Body of pancreas (tissue), 4 donors: ENCODE data around the gene LAMA2. TPM values are rescaled to one million over a fixed set of nuclear protein-coding genes. Genes with fewer than 3 reads are reported as not detected.

ENCODE experiments used
- ATAC-seq: fragments of 150-250 bp; one replicate; pipeline ENCODE4 v1.9.1; 2016
- DNase-seq, 4 donors: peaks; one replicate each; pipeline ENCODE4 v3.0.0-alpha.2; 2019
- H3K27ac ChIP-seq, 4 donors: fragments of 200-600 bp; sonication (generic); 1 replicate in 3 of 4; 2 replicates in 1 of 4; pipeline versions ENCODE4 v1.5.1 to v1.6.1; 2016 to 2019; ENCODE audit warnings: mild to moderate bottlenecking in 1 of 4, mixed read lengths in 1 of 4, moderate library complexity in 1 of 4
- H3K27me3 ChIP-seq, 2 donors: fragments of 200-600 bp; sonication (generic); one replicate each; pipeline ENCODE4 v1.6.0; 2016; ENCODE audit warnings: mild to moderate bottlenecking in 1 of 2
- H3K36me3 ChIP-seq, 2 donors: fragments of 200-600 bp; sonication (generic); replicated peaks in 1 of 2; 2 replicates each; pipeline ENCODE4 v1.5.1; 2016; ENCODE audit warnings: low read depth in 2 of 2; ENCODE audit not compliant: insufficient read depth in 1 of 2
- H3K4me1 ChIP-seq: fragments of 200-600 bp; sonication (generic); one replicate; pipeline ENCODE4 v1.6.0; 2016
- H3K4me3 ChIP-seq, 2 donors: fragments of 200-600 bp; sonication (generic); 1 replicate in 1 of 2; 2 replicates in 1 of 2; pipeline ENCODE4 v1.5.1; 2016 to 2019
- H3K9me3 ChIP-seq, 3 donors: fragments of 200-600 bp; sonication (generic); 1 replicate in 2 of 3; 2 replicates in 1 of 3; pipeline ENCODE4 v1.5.1; 2016
- CTCF ChIP-seq, 7 experiments: fragments of 450-650 bp in 4 of 7; fragments of 200-600 bp in 3 of 7; sonication (generic) in 3 of 7; IDR thresholded peaks; one replicate each; pipeline ENCODE4 v1.5.1; 2016 to 2019; ENCODE audit warnings: antibody characterized with exemption in 7 of 7
- POLR2A ChIP-seq, 3 donors: fragments of 450-650 bp; IDR thresholded peaks; one replicate each; pipeline ENCODE4 v1.6.1; 2016; ENCODE audit warnings: antibody characterized with exemption in 3 of 3, mild to moderate bottlenecking in 2 of 3
- WGBS, 2 donors: methylation state at CpG; one replicate each; pipeline ENCODE4 v1.1.5; 2017; 5-methylcytosine and 5-hydroxymethylcytosine counted together
- intact Hi-C: fragments of 100-400 bp; cut with DNase I; formaldehyde crosslinking; loops from one replicate; pipeline ENCODE4 v1.15.1; 2023
- total RNA-seq, 2 donors: library from RNA; depleted of rRNA; stranded (reverse); fragments of >200 nt; gene quantifications; one replicate each; pipeline ENCODE4 v1.1.0, GENCODE V29; 2016

Gene LAMA2
- total RNA-seq, 2 donors from 2014 or later: 43.3 to 54.7 TPM

GRCh38 chr6:129517288-129517687, 634.4 kb downstream of the LAMA2 start:
- no peaks in the 10 kb centered on the region for H3K36me3 ChIP-seq
- H3K27me3 ChIP-seq: no peaks in the 10 kb centered on the region
- DNase-seq (no peak), ATAC-seq (no peak)
- no peak overlapping the region for H3K4me3 ChIP-seq
- TF ChIP-seq POLR2A (IDR thresholded peaks at IDR 0.05): no peak
- TF ChIP-seq CTCF (IDR thresholded peaks at IDR 0.05): no peak
- no peak overlapping the region for H3K27ac ChIP-seq
- 44 to 56% methylated on average over 2 of the region's 2 CpGs for WGBS, 2 donors
- H3K4me1 ChIP-seq: no peaks in the 10 kb centered on the region
- no peaks in the 10 kb centered on the region for H3K9me3 ChIP-seq
- intact Hi-C loops: no loop called here

- TF ChIP-seq CTCF (IDR thresholded peaks at IDR 0.05): no peak
- TF ChIP-seq POLR2A (IDR thresholded peaks at IDR 0.05): no peak
- 94 to 97% methylated on average over 2 of the region's 2 CpGs for WGBS, 2 donors
- Histone ChIP-seq H3K36me3 (no peaks in the 10 kb centered on the region), H3K4me3 (no peak overlapping the region), H3K4me1 (no peaks in the 10 kb centered on the region), H3K9me3 (no peaks in the 10 kb centered on the region), H3K27ac (no peak overlapping the region), H3K27me3 (no peaks in the 10 kb centered on the region)
- intact Hi-C loops: no loop called here
- DNase-seq (no peak), ATAC-seq (no peak)
Observed at GRCh38 chr6:129519750-129520149, 636.8 kb downstream of the LAMA2 start.

DNA sequence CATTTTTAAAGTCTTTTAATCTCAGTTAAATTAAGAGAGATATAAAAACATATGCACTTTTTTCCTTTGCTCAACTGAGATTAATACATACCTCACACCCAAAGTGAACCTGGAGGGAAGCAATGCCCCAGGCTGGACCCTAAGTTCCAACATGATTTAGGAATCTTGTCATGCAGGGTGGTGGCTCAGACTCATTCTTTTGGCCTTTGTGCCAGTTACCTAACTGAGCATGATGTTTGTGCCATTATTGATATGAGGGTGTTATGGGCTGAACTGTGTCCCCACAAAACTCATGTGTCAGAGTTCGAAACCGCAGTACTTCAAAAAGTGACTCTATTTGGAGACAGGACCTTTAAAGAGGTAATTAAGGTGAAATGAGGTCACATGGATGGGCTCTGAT, 639.0 kb downstream of the LAMA2 start:
- TF ChIP-seq POLR2A (IDR thresholded peaks at IDR 0.05): no peak
- TF ChIP-seq CTCF (IDR thresholded peaks at IDR 0.05): no peak
- ATAC-seq: no peak
- no peaks in the 10 kb centered on the region for H3K36me3 ChIP-seq

DNA sequence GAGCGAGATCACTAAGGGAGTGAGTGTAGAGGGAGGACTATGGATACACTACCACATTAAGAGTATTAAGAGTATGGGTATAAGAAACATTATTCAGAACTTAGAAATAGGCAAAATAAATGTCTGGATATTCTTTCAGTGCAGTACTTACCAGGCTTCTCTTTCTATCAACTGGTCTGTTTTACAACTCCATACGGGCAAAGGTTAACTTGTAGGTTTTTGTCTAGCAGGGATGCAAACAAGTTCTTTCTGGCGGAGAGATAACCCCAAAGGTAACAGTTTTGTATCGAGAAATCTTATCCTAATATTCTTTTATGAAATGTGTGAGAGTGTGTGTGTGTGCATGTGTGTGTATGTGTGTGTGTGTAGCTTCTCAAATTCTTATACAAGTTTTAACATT, 640.9 kb downstream of the LAMA2 start:
- H3K36me3 ChIP-seq: no peaks in the 10 kb centered on the region
- 76 to 78% methylated on average over 4 of the region's 4 CpGs for WGBS, 2 donors
- no peaks in the 10 kb centered on the region for H3K9me3 ChIP-seq
- no peaks in the 10 kb centered on the region for H3K4me1 ChIP-seq
- DNase-seq: no peak
- intact Hi-C loops: no loop called here
- ATAC-seq: no peak
- TF ChIP-seq POLR2A (IDR thresholded peaks at IDR 0.05) (no peak), CTCF (IDR thresholded peaks at IDR 0.05) (no peak)
- no peak overlapping the region for H3K27ac ChIP-seq
- H3K27me3 ChIP-seq: no peaks in the 10 kb centered on the region
- no peak overlapping the region for H3K4me3 ChIP-seq

More for the DNA sequence above, 639.0 kb downstream of the LAMA2 start:
- no peaks in the 10 kb centered on the region for H3K9me3 ChIP-seq
- no peaks in the 10 kb centered on the region for H3K4me1 ChIP-seq
- 43 to 52% methylated on average over 2 of the region's 2 CpGs for WGBS, 2 donors
- H3K27me3 ChIP-seq: no peaks in the 10 kb centered on the region
- intact Hi-C loops: no loop called here
- no peak overlapping the region for H3K27ac ChIP-seq
- no peak overlapping the region for H3K4me3 ChIP-seq
- DNase-seq: no peak

- whole genome bisulfite sequencing, 2 donors: 80 to 82% methylated on average over 1 of the region's 1 CpG
- DNase-seq (no peak), ATAC-seq (no peak)
- intact Hi-C loops: no loop called here
- Histone ChIP-seq H3K27me3 (no peaks in the 10 kb centered on the region), H3K36me3 (no peaks in the 10 kb centered on the region), H3K4me3 (no peak overlapping the region), H3K9me3 (no peaks in the 10 kb centered on the region), H3K27ac (no peak overlapping the region), H3K4me1 (no peaks in the 10 kb centered on the region)
- TF ChIP-seq CTCF (IDR thresholded peaks at IDR 0.05) (no peak), POLR2A (IDR thresholded peaks at IDR 0.05) (no peak)
Observed at GRCh38 chr6:129525055-129525454, 642.1 kb downstream of the LAMA2 start.
